ENCODE measurements around the gene TENT4B. TPM values are rescaled to one million over a fixed set of nuclear protein-coding genes. Genes with fewer than 3 reads are reported as not detected.

TENT4B gene
- total RNA-seq, 4 donors from 2014 or later, result 10.7 to 30.5 (median 24.7) TPM

GRCh38 chr16:50256604-50257003 is 103.5 kb downstream of the TENT4B start:
- no peaks in the 10 kb centered on the region for H3K27me3 ChIP-seq
- H3K27ac ChIP-seq, result no peak overlapping the region
- H3K9me3 ChIP-seq, result no peaks in the 10 kb centered on the region
- H3K4me1 ChIP-seq, result peaks cover 0 to 7% (median 0%) of the 10 kb centered on the region in 4 donors
- H3K4me3 ChIP-seq, result no peak overlapping the region
- no peak for DNase-seq
- no peaks in the 10 kb centered on the region for H3K36me3 ChIP-seq
- TF ChIP-seq POLR2A (IDR thresholded peaks at IDR 0.05), result no peak
- no peak for TF ChIP-seq CTCF (IDR thresholded peaks at IDR 0.05)

GRCh38 chr16:50257876-50258275 is 104.8 kb downstream of the TENT4B start:
- no peaks in the 10 kb centered on the region for H3K36me3 ChIP-seq
- H3K27me3 ChIP-seq, result no peaks in the 10 kb centered on the region
- no peaks in the 10 kb centered on the region for H3K9me3 ChIP-seq
- H3K4me1 ChIP-seq, result peaks cover 0 to 7% (median 0%) of the 10 kb centered on the region in 4 donors
- peak in 2 of 3 donors; percentile 11 to 31 for DNase-seq
- no peak for TF ChIP-seq CTCF (IDR thresholded peaks at IDR 0.05)
- H3K4me3 ChIP-seq, result no peak overlapping the region
- H3K27ac ChIP-seq, result no peak overlapping the region

- TF ChIP-seq POLR2A (IDR thresholded peaks at IDR 0.05) (no peak), CTCF (IDR thresholded peaks at IDR 0.05) (no peak)
- peak overlapping the region in 2 of 4 donors; percentile 39 to 55 for H3K27ac ChIP-seq
- H3K9me3 ChIP-seq, result no peaks in the 10 kb centered on the region
- peak in 2 of 3 donors; percentile 15 to 50 for DNase-seq
- peaks cover 0 to 7% (median 0%) of the 10 kb centered on the region in 4 donors for H3K4me1 ChIP-seq
- H3K4me3 ChIP-seq, result no peak overlapping the region
- H3K27me3 ChIP-seq, result no peaks in the 10 kb centered on the region
- no peaks in the 10 kb centered on the region for H3K36me3 ChIP-seq
These were observed 106.5 kb downstream of the TENT4B start for GRCh38 chr16:50259334-50260205.

- Histone ChIP-seq H3K36me3 (no peaks in the 10 kb centered on the region), H3K4me1 (peaks cover 0 to 9% (median 2%) of the 10 kb centered on the region in 4 donors), H3K27ac (no peak overlapping the region), H3K27me3 (no peaks in the 10 kb centered on the region), H3K9me3 (no peaks in the 10 kb centered on the region), H3K4me3 (no peak overlapping the region)
- no peak for TF ChIP-seq POLR2A (IDR thresholded peaks at IDR 0.05)
- no peak for TF ChIP-seq CTCF (IDR thresholded peaks at IDR 0.05)
- peak; percentile 10 to 32 (median 23) for DNase-seq
These were observed 107.4 kb downstream of the TENT4B start for GRCh38 chr16:50260206-50261159.

GRCh38 chr16:50261160-50261706 is 108.1 kb downstream of the TENT4B start:
- Histone ChIP-seq H3K9me3 (no peaks in the 10 kb centered on the region), H3K27me3 (no peaks in the 10 kb centered on the region), H3K27ac (no peak overlapping the region), H3K4me1 (peaks cover 0 to 17% (median 9%) of the 10 kb centered on the region in 4 donors), H3K36me3 (no peaks in the 10 kb centered on the region), H3K4me3 (no peak overlapping the region)
- DNase-seq, result peak in 2 of 3 donors; percentile 32 to 46
- no peak for TF ChIP-seq POLR2A (IDR thresholded peaks at IDR 0.05)

Measured in Peyer's patch (tissue), 4 donors.